ENCODE measurements around the gene KERA.

Gene KERA

GRCh38 chr12:91017043-91017442, 40.8 kb downstream of the KERA start:
- no peak for TF ChIP-seq CTCF (IDR thresholded peaks at IDR 0.05; ENCODE audit: low read depth, low read length)
- no peak for DNase-seq (ENCODE audit: extremely low read depth, low read depth)

- DNase-seq (ENCODE audit: extremely low read depth, low read depth): no peak
- no peak for TF ChIP-seq CTCF (IDR thresholded peaks at IDR 0.05; ENCODE audit: low read depth, low read length)
These were observed 48.4 kb downstream of the KERA start for GRCh38 chr12:91009319-91009950.

GRCh38 chr12:91007531-91008290, 50.1 kb downstream of the KERA start:
- no peak for DNase-seq (ENCODE audit: extremely low read depth, low read depth)
- no peak for TF ChIP-seq CTCF (IDR thresholded peaks at IDR 0.05; ENCODE audit: low read depth, low read length)

GRCh38 chr12:91004872-91005271, 53.0 kb downstream of the KERA start, which contains the start of gene EPYC:
TSS of gene EPYC (minus strand) at chr12:91004972. CDS start at chr12:91002565, 2,407 bp downstream.
- TF ChIP-seq CTCF (IDR thresholded peaks at IDR 0.05; ENCODE audit: low read depth, low read length): no peak
- no peak for DNase-seq (ENCODE audit: extremely low read depth, low read depth)

- DNase-seq (ENCODE audit: extremely low read depth, low read depth): no peak
- TF ChIP-seq CTCF (IDR thresholded peaks at IDR 0.05; ENCODE audit: low read depth, low read length): no peak
These were observed 54.1 kb downstream of the KERA start for GRCh38 chr12:91003737-91004136.

- no peak for DNase-seq (ENCODE audit: extremely low read depth, low read depth)
- TF ChIP-seq CTCF (IDR thresholded peaks at IDR 0.05; ENCODE audit: low read depth, low read length): no peak
These were observed 56.5 kb downstream of the KERA start for GRCh38 chr12:91001306-91001705.

Data from AG09319 (cell line).